Measurements from ENCODE around the gene HAUS5. TPM values are rescaled to one million over a fixed set of nuclear protein-coding genes. Genes with fewer than 3 reads are reported as not detected.
A peak's percentile ranks its signal among the peaks of the same experiment; 100 is the strongest.
"Not testable (repeated sequence)": the region's sequence is repeated elsewhere in the genome, so short reads cannot be mapped to it uniquely, and the experiment has no call there.

The HAUS5 gene
- total RNA-seq, 1 donor from 2014 or later = 12.4 TPM

DNA sequence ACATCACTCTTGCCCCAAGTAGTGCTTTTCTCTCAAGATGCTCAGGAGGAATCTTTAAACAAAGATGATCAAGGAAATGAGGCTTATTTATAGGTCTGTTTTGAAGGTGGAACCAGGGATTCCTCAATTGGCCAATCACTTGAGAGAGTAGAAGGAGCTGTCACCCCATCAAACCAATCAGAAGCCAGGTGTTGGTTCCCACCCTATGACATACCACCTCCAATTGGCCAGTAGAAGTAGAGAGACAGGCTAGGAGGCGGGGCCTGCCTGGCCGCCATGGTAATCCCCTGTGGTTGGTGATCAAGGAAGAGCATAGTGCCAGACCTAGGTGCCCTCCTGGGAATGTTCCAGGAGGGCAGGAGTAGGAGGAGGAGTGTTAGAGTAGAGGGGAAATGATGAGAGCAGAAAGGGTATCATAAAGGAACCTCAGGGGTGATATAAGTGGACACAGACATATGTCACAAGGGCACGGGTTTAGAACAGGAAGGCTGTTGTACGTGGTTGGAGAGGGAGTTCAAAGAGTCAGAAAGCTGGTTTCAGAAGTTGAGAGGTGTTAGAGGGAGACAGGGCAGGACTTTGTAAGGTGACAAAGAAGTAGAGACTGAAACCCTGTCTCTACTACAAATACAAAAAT lies 16.1 kb upstream of the HAUS5 start:
- Mint-ChIP-seq H3K4me1 (no peaks in the 10 kb centered on the region), H3K27ac (no peak overlapping the region)
- TF ChIP-seq EZH2phosphoT487 (IDR thresholded peaks at IDR 0.05) = no peak
- TF ChIP-seq EZH2 (IDR thresholded peaks at IDR 0.05) = no peak
- TF ChIP-seq, protein P1, sequence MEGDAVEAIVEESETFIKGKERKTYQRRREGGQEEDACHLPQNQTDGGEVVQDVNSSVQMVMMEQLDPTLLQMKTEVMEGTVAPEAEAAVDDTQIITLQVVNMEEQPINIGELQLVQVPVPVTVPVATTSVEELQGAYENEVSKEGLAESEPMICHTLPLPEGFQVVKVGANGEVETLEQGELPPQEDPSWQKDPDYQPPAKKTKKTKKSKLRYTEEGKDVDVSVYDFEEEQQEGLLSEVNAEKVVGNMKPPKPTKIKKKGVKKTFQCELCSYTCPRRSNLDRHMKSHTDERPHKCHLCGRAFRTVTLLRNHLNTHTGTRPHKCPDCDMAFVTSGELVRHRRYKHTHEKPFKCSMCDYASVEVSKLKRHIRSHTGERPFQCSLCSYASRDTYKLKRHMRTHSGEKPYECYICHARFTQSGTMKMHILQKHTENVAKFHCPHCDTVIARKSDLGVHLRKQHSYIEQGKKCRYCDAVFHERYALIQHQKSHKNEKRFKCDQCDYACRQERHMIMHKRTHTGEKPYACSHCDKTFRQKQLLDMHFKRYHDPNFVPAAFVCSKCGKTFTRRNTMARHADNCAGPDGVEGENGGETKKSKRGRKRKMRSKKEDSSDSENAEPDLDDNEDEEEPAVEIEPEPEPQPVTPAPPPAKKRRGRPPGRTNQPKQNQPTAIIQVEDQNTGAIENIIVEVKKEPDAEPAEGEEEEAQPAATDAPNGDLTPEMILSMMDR (IDR thresholded peaks at IDR 0.05) = no peak

DNA sequence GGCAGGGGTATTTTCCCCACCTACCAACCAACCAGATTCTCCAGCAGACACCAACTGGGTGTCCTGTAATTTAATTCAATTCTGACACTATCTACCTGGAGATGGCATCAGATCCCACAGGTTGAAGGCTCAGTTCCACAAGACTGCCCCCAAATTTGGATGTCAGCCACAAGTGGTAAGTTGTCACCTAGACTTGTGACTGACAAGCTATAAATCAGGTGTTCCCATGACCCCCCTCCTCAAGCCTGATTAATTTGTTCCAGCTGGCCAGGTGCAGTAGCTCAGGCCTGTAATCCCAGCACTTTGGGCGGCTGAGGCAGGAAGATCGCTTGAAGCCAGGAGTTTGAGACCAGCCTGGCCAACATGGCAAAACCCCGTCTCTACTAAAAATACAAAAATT lies 10.6 kb upstream of the HAUS5 start:
- Mint-ChIP-seq H3K9me3 (peaks cover 5% of the 10 kb centered on the region), H3K36me3 (no peaks in the 10 kb centered on the region), H3K4me3 (no peak overlapping the region), H3K27ac (no peak overlapping the region), H3K4me1 (no peaks in the 10 kb centered on the region), H3K27me3 (ENCODE audit: insufficient read depth, low read depth) (peaks cover 12% of the 10 kb centered on the region)
- H3K4me1 ChIP-seq = no peaks in the 10 kb centered on the region
- H3K9ac ChIP-seq = no peak overlapping the region
- H3K4me3 ChIP-seq = no peak overlapping the region
- no peak overlapping the region for H2AFZ ChIP-seq (replicated peaks)
- H3K36me3 ChIP-seq = no peaks in the 10 kb centered on the region
- H3K9me3 ChIP-seq (ENCODE audit: low read depth) = no peaks in the 10 kb centered on the region
- no peaks in the 10 kb centered on the region for H3F3A ChIP-seq (ENCODE audit: low read depth)
- H4K20me1 ChIP-seq (ENCODE audit: low read depth) = no peaks in the 10 kb centered on the region
- H3K27me3 ChIP-seq = peaks cover 15% of the 10 kb centered on the region
- no peak for DNase-seq (ENCODE audit: low spot score)
- H3K27ac ChIP-seq = no peak overlapping the region
- H3K4me2 ChIP-seq = no peak overlapping the region
- H3K79me2 ChIP-seq (ENCODE audit: low read depth) = no peaks in the 10 kb centered on the region
- TF ChIP-seq, protein P1 (IDR thresholded peaks at IDR 0.05) = no peak
- TF ChIP-seq EZH2phosphoT487 (IDR thresholded peaks at IDR 0.05) = no peak
- no peak for TF ChIP-seq EZH2 (IDR thresholded peaks at IDR 0.05)

More for the DNA sequence above, 16.1 kb upstream of the HAUS5 start:
- no peaks in the 10 kb centered on the region for H3K9me3 ChIP-seq (ENCODE audit: low read depth)
- no peaks in the 10 kb centered on the region for H3K79me2 ChIP-seq (ENCODE audit: low read depth)
- no peaks in the 10 kb centered on the region for H3K9me3 Mint-ChIP-seq
- H3K27me3 ChIP-seq = peaks cover 15% of the 10 kb centered on the region
- no peaks in the 10 kb centered on the region for H3K36me3 ChIP-seq
- H3K27ac ChIP-seq = no peak overlapping the region
- H3K27me3 Mint-ChIP-seq (ENCODE audit: insufficient read depth, low read depth) = peaks cover 9% of the 10 kb centered on the region
- H3K4me2 ChIP-seq = no peak overlapping the region
- no peaks in the 10 kb centered on the region for H4K20me1 ChIP-seq (ENCODE audit: low read depth)
- H3K4me3 ChIP-seq = no peak overlapping the region
- H2AFZ ChIP-seq (replicated peaks) = no peak overlapping the region
- no peak overlapping the region for H3K9ac ChIP-seq
- H3K4me3 Mint-ChIP-seq = no peak overlapping the region
- no peaks in the 10 kb centered on the region for H3F3A ChIP-seq (ENCODE audit: low read depth)
- H3K4me1 ChIP-seq = no peaks in the 10 kb centered on the region
- DNase-seq (ENCODE audit: low spot score) = no peak
- H3K36me3 Mint-ChIP-seq = no peaks in the 10 kb centered on the region

DNA sequence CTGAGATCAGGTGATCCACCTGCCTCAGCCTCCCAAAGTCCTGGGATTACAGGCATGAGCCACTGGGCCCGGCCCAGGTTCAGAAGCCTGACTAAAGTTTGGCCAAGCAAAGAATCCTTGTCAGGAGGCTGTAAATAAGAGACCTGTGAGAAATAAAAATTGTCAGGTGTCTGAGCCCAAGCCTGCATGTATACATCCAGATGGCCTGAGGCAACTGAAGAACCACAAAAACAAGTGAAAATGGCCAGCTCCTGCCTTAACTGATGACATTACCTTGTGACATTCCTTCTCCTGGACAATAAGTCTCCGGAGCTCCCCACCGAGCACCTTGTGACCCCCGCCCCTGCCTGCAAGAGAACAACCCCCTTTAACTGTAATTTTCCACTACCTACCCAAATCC lies 8.1 kb upstream of the HAUS5 start:
- H3K27ac Mint-ChIP-seq = peak overlapping the region; percentile 15

DNA sequence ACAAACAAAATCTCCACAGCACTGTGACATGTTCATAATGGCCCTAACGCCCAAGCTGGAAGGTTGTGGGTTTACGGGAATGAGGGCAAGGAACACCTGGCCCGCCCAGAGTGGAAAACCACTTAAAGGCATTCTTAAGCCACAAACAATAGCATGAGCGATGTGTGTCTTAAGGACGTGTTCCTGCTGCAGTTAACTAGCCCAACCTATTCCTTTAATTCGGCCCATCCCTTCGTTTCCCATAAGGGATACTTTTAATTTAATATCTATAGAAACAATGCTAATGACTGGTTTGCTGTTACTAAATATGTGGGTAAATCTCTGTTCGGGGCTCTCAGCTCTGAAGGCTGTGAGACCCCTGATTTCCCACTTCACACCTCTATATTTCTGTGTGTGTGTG lies 5.4 kb upstream of the HAUS5 start:
- H3K36me3 ChIP-seq = not testable (repeated sequence)

More for the DNA sequence above, 8.1 kb upstream of the HAUS5 start:
- not testable (repeated sequence) for DNase-seq (ENCODE audit: low spot score); H3K9me3 ChIP-seq (ENCODE audit: low read depth); H3K79me2 ChIP-seq (ENCODE audit: low read depth); H3F3A ChIP-seq (ENCODE audit: low read depth); H3K4me1 Mint-ChIP-seq; H3K27ac ChIP-seq; H3K4me3 Mint-ChIP-seq; H4K20me1 ChIP-seq (ENCODE audit: low read depth); H3K36me3 Mint-ChIP-seq; H3K4me3 ChIP-seq; H3K4me2 ChIP-seq; H3K9ac ChIP-seq; H3K4me1 ChIP-seq; H3K36me3 ChIP-seq
- peaks cover 14% of the 10 kb centered on the region for H3K27me3 Mint-ChIP-seq (ENCODE audit: insufficient read depth, low read depth)
- Histone ChIP-seq H2AFZ (replicated peaks) (peak overlapping the region; percentile 13), H3K27me3 (peaks cover 11% of the 10 kb centered on the region)
- H3K9me3 Mint-ChIP-seq = peaks cover 19% of the 10 kb centered on the region

More for the DNA sequence above, 5.4 kb upstream of the HAUS5 start:
- peaks cover 19% of the 10 kb centered on the region for H3K9me3 Mint-ChIP-seq
- H3K27ac Mint-ChIP-seq; H2AFZ ChIP-seq (replicated peaks); H3K27me3 ChIP-seq; DNase-seq (ENCODE audit: low spot score); H3K4me2 ChIP-seq; H4K20me1 ChIP-seq (ENCODE audit: low read depth); H3K79me2 ChIP-seq (ENCODE audit: low read depth); H3K4me3 ChIP-seq; H3K4me3 Mint-ChIP-seq; H3K36me3 Mint-ChIP-seq; H3F3A ChIP-seq (ENCODE audit: low read depth); H3K27ac ChIP-seq; H3K9me3 ChIP-seq (ENCODE audit: low read depth); H3K4me1 Mint-ChIP-seq; H3K9ac ChIP-seq; H3K4me1 ChIP-seq: not testable (repeated sequence)
- H3K27me3 Mint-ChIP-seq (ENCODE audit: insufficient read depth, low read depth) = peaks cover 13% of the 10 kb centered on the region
